Muscle of arm (tissue), 12 donors: Measurements from ENCODE around the gene TMEM86B. TPM values are rescaled to one million over a fixed set of nuclear protein-coding genes. Genes with fewer than 3 reads are reported as not detected.

Experiments
- DNase-seq: peaks from one replicate; pipeline ENCODE4 v3.0.0-alpha.2; 2013
- polyA plus RNA-seq, 12 donors: library from polyadenylated mRNA; unstranded; fragments of 120-200 nt; gene quantifications; one replicate each; pipeline ENCODE4 v1.2.1, GENCODE V29; 2013; ENCODE audit not compliant: insufficient read length in 12 of 12

Gene TMEM86B
- polyA plus RNA-seq, 12 donors: 1.3 to 8.3 (median 2.6) TPM; not detected in 1

GRCh38 chr19:55178781-55179599 lies 49.6 kb downstream of the TMEM86B start:
- DNase-seq: peak; percentile 43

Other genes starting within 250 kb of the TMEM86B start
- under 1 TPM in 10 of 12 donors, not detected in 2; 0.08 to 0.58 (median 0.23) TPM for gene GP6, start 190.5 kb downstream of the TMEM86B start, polyA plus RNA-seq
- 10 to 100 TPM in 9 of 12 donors, 1 to 10 TPM in 2, not detected in 1; 7.6 to 22.8 (median 13.4) TPM for gene RDH13, start 165.6 kb downstream of the TMEM86B start, polyA plus RNA-seq
- gene EPS8L1, start 152.9 kb downstream of the TMEM86B start, polyA plus RNA-seq: 10 to 100 TPM in 3 of 12 donors, 1 to 10 TPM in 8, not detected in 1; 1.5 to 26.7 (median 4.4) TPM
- 100 to 1,000 TPM in 1 of 12 donors, 10 to 100 TPM in 10, not detected in 1; 47.8 to 125 (median 69.4) TPM for gene PPP1R12C, start 111.1 kb downstream of the TMEM86B start, polyA plus RNA-seq
- 100 to 1,000 TPM in 11 of 12 donors, not detected in 1; 436 to 957 (median 725) TPM for gene TNNT1, start 79.6 kb downstream of the TMEM86B start, polyA plus RNA-seq
- gene TNNI3, start 71.0 kb downstream of the TMEM86B start, polyA plus RNA-seq: 1 to 10 TPM in 10 of 12 donors, not detected in 2; 1.5 to 3.8 (median 2.3) TPM
- 1 to 10 TPM in 3 of 12 donors, under 1 TPM in 7, not detected in 2; 0.45 to 1.7 (median 0.66) TPM for gene DNAAF3, start 62.1 kb downstream of the TMEM86B start, polyA plus RNA-seq
- 1 to 10 TPM in 1 of 12 donors, under 1 TPM in 4, not detected in 7; 0.08 to 4.0 (median 0.29) TPM for gene SYT5, start 48.5 kb downstream of the TMEM86B start, polyA plus RNA-seq
- gene PTPRH, start 19.3 kb downstream of the TMEM86B start, polyA plus RNA-seq: 1 to 10 TPM in 1 of 12 donors, under 1 TPM in 9, not detected in 2; 0.05 to 4.1 (median 0.22) TPM
- 10 to 100 TPM in 11 of 12 donors, not detected in 1; 21.5 to 45.8 (median 26.3) TPM for gene PPP6R1, start 30.3 kb upstream of the TMEM86B start, polyA plus RNA-seq
- gene HSPBP1, start 51.3 kb upstream of the TMEM86B start, polyA plus RNA-seq: 10 to 100 TPM in 11 of 12 donors, not detected in 1; 13.9 to 50.2 (median 19.1) TPM
- gene BRSK1, start 55.2 kb upstream of the TMEM86B start, polyA plus RNA-seq: 10 to 100 TPM in 2 of 12 donors, 1 to 10 TPM in 9, not detected in 1; 5.9 to 24.6 (median 6.9) TPM
- gene TMEM150B, start 96.6 kb upstream of the TMEM86B start, polyA plus RNA-seq: 1 to 10 TPM in 2 of 12 donors, under 1 TPM in 8, not detected in 2; 0.40 to 1.1 (median 0.71) TPM
- 10 to 100 TPM in 11 of 12 donors, not detected in 1; 11.9 to 59.4 (median 19.7) TPM for gene KMT5C, start 111.1 kb upstream of the TMEM86B start, polyA plus RNA-seq
- gene COX6B2, start 126.0 kb upstream of the TMEM86B start, polyA plus RNA-seq: 10 to 100 TPM in 1 of 12 donors, 1 to 10 TPM in 1, under 1 TPM in 4, not detected in 6; 0.07 to 18.3 (median 0.50) TPM
- under 1 TPM in 1 of 12 donors, not detected in 11; 0.07 TPM for gene GARIN5B, start 134.5 kb upstream of the TMEM86B start, polyA plus RNA-seq
- under 1 TPM in 10 of 12 donors, not detected in 2; 0.14 to 0.53 (median 0.30) TPM for gene IL11, start 141.7 kb upstream of the TMEM86B start, polyA plus RNA-seq
- gene TMEM190, start 148.1 kb upstream of the TMEM86B start, polyA plus RNA-seq: under 1 TPM in 1 of 12 donors, not detected in 11; 0.58 TPM
- gene TMEM238, start 155.5 kb upstream of the TMEM86B start, polyA plus RNA-seq: under 1 TPM in 3 of 12 donors, not detected in 9; 0.22 to 0.55 (median 0.35) TPM
- 1,000 to 10,000 TPM in 10 of 12 donors, 100 to 1,000 TPM in 1, not detected in 1; 796 to 2,808 (median 1,427) TPM for gene RPL28, start 157.2 kb upstream of the TMEM86B start, polyA plus RNA-seq
- 100 to 1,000 TPM in 1 of 12 donors, 10 to 100 TPM in 10, not detected in 1; 19.2 to 108 (median 30.4) TPM for gene UBE2S, start 179.0 kb upstream of the TMEM86B start, polyA plus RNA-seq
- 1 to 10 TPM in 1 of 12 donors, under 1 TPM in 9, not detected in 2; 0.07 to 1.1 (median 0.17) TPM for gene SHISA7, start 214.5 kb upstream of the TMEM86B start, polyA plus RNA-seq
- 10 to 100 TPM in 11 of 12 donors, not detected in 1; 24.3 to 68.0 (median 27.9) TPM for gene ISOC2, start 232.9 kb upstream of the TMEM86B start, polyA plus RNA-seq
- not detected for gene C19orf85, start 236.0 kb upstream of the TMEM86B start, polyA plus RNA-seq
- 10 to 100 TPM in 1 of 12 donors, 1 to 10 TPM in 10, not detected in 1; 1.5 to 11.6 (median 2.4) TPM for gene ZNF628, start 247.9 kb upstream of the TMEM86B start, polyA plus RNA-seq